Measurements from ENCODE around the gene TBC1D7.

The TBC1D7 gene

GRCh38 chr6:13260831-13261230, 67.5 kb downstream of the TBC1D7 start:
- no peak overlapping the region for H3K4me3 ChIP-seq (ENCODE audit: low read depth, low read length)
- in situ Hi-C loops (cut with HindIII; ENCODE audit: low sequenced_read_pairs): no loop called here
- no peak for DNase-seq (ENCODE audit: low read depth, low spot score)
- no peak for TF ChIP-seq CTCF (IDR thresholded peaks at IDR 0.05; ENCODE audit: low read depth, low read length)

- no peak overlapping the region for H3K4me3 ChIP-seq (ENCODE audit: low read depth, low read length)
- in situ Hi-C loops (cut with HindIII; ENCODE audit: low sequenced_read_pairs): no loop called here
- no peak for DNase-seq (ENCODE audit: low read depth, low spot score)
- no peak for TF ChIP-seq CTCF (IDR thresholded peaks at IDR 0.05; ENCODE audit: low read depth, low read length)
Measured at GRCh38 chr6:13260101-13260598, 68.2 kb downstream of the TBC1D7 start.

- no peak overlapping the region for H3K4me3 ChIP-seq (ENCODE audit: low read depth, low read length)
- no peak for TF ChIP-seq CTCF (IDR thresholded peaks at IDR 0.05; ENCODE audit: low read depth, low read length)
- in situ Hi-C loops (cut with HindIII; ENCODE audit: low sequenced_read_pairs): no loop called here
- DNase-seq (ENCODE audit: low read depth, low spot score): no peak
Measured at GRCh38 chr6:13259393-13259792, 68.9 kb downstream of the TBC1D7 start.

- in situ Hi-C loops (cut with HindIII; ENCODE audit: low sequenced_read_pairs): no loop called here
- no peak for TF ChIP-seq CTCF (IDR thresholded peaks at IDR 0.05; ENCODE audit: low read depth, low read length)
- H3K4me3 ChIP-seq (ENCODE audit: low read depth, low read length): no peak overlapping the region
- no peak for DNase-seq (ENCODE audit: low read depth, low spot score)
Measured at GRCh38 chr6:13256266-13257001, 71.9 kb downstream of the TBC1D7 start.
